Panc1 (cell line): ENCODE data around the gene NCKAP1. TPM values are rescaled to one million over a fixed set of nuclear protein-coding genes. Genes with fewer than 3 reads are reported as not detected.

Experiments
- ATAC-seq: fragments of 200-7000 bp; cut with Tn5 transposase; 2 replicates; pipeline ENCODE4 v1.9.1; 2020; ENCODE audit warnings: mild to moderate bottlenecking, moderate library complexity
- BruUV-seq: library from RNA; stranded (reverse); fragments of 400-500 nt; replicated peaks from 2 replicates; lab custom pipeline; 2021; lab: Mats Ljungman, UMichigan
- CTCF ChIA-PET: fragments of 300-600 bp; sonication (Branson Sonifier 250); formaldehyde crosslinking; loops from one replicate; lab custom pipeline; 2022; ENCODE audit warnings: antibody characterized with exemption; lab: Charles Lee
- POLR2A ChIA-PET: fragments of 300-600 bp; sonication (Branson Sonifier 250); formaldehyde crosslinking; loops from one replicate; lab custom pipeline; 2022; ENCODE audit warnings: antibody characterized with exemption; lab: Charles Lee
- DNase-seq: peaks from one replicate; pipeline ENCODE4 v3.0.0-alpha.2; 2010; ENCODE audit warnings: low read depth, low spot score
- H3K27ac ChIP-seq: 2 replicates; pipeline ENCODE4 v1.5.1; 2011; ENCODE audit warnings: mild to moderate bottlenecking, low read length, inconsistent platforms
- H3K27me3 ChIP-seq: fragments of 200-500 bp; sonication (Bioruptor generic); 2 replicates; pipeline ENCODE4 v1.6.0; 2014; ENCODE audit warnings: low read length, inconsistent platforms; ENCODE audit not compliant: control insufficient read depth, insufficient read depth
- H3K36me3 ChIP-seq: fragments of 200-500 bp; sonication (Bioruptor generic); 2 replicates; pipeline ENCODE4 v1.5.1; 2014; ENCODE audit warnings: inconsistent platforms, mild to moderate bottlenecking, low read length, moderate library complexity; ENCODE audit not compliant: control insufficient read depth, insufficient read depth
- H3K4me1 ChIP-seq: 2 replicates; pipeline ENCODE4 v1.5.1; 2011; ENCODE audit warnings: inconsistent platforms, mild to moderate bottlenecking, low read length, moderate library complexity; ENCODE audit not compliant: control insufficient read depth, insufficient read depth
- H3K4me3 ChIP-seq, 2 experiments: 2 replicates each; pipeline ENCODE4 v1.5.1; 2011 to 2012; ENCODE audit warnings: low read depth in 2 of 2, low read length in 2 of 2, mild to moderate bottlenecking in 2 of 2, inconsistent platforms in 1 of 2, moderate library complexity in 1 of 2
- H3K9me3 ChIP-seq: fragments of 200-500 bp; sonication (Bioruptor generic); 2 replicates; pipeline ENCODE4 v1.5.1; 2014; ENCODE audit warnings: low read depth, mild to moderate bottlenecking, inconsistent platforms, low read length, moderate library complexity; ENCODE audit not compliant: control insufficient read depth, insufficient read depth
- POLR2AphosphoS5 ChIP-seq: IDR thresholded peaks from 2 replicates; pipeline ENCODE4 v1.6.1; 2012; ENCODE audit warnings: mild to moderate bottlenecking, low read depth, low read length, moderate library complexity
- SIN3A ChIP-seq: IDR thresholded peaks from 2 replicates; pipeline ENCODE4 v1.6.1; 2012; ENCODE audit warnings: low read depth, mild to moderate bottlenecking, low read length, moderate library complexity, borderline replicate concordance; ENCODE audit not compliant: insufficient read depth
- TCF7L2 ChIP-seq: IDR thresholded peaks from 2 replicates; pipeline ENCODE4 v1.6.1; 2011; ENCODE audit warnings: mild to moderate bottlenecking, low read depth, low read length, inconsistent platforms
- in situ Hi-C: cut with HindIII; loops from 2 replicates; pipeline ENCODE4 v1.10.0; 2016; ENCODE audit warnings: low sequenced_read_pairs, low pct_unique_long_range_greater_than_20kb
- intact Hi-C: fragments of 100-400 bp; cut with micrococcal nuclease; formaldehyde crosslinking; loops from one replicate; pipeline ENCODE4 v1.10.0; 2022; ENCODE audit not compliant: unreplicated experiment
- total RNA-seq: library from RNA; stranded (reverse); gene quantifications from one replicate; pipeline ENCODE4 v1.2.1, GENCODE V29; 2021; ENCODE audit not compliant: unreplicated experiment
- TF ChIP-seq, protein P1 (sequence below), 2 experiments: IDR thresholded peaks; 2 replicates each; pipeline ENCODE4 v1.6.1; 2011 to 2012; ENCODE audit warnings: low read depth in 2 of 2, control low read depth in 1 of 2, low read length in 1 of 2, mild to moderate bottlenecking in 1 of 2, moderate library complexity in 1 of 2; ENCODE audit not compliant: insufficient read depth in 1 of 2
- TF ChIP-seq, protein P2 (sequence below): fragments of 450-650 bp; IDR thresholded peaks from 2 replicates; pipeline ENCODE4 v1.5.1; 2017; ENCODE audit warnings: mild to moderate bottlenecking

NCKAP1 gene
- total RNA-seq, 1 experiment from 2014 or later = 174 TPM

DNA sequence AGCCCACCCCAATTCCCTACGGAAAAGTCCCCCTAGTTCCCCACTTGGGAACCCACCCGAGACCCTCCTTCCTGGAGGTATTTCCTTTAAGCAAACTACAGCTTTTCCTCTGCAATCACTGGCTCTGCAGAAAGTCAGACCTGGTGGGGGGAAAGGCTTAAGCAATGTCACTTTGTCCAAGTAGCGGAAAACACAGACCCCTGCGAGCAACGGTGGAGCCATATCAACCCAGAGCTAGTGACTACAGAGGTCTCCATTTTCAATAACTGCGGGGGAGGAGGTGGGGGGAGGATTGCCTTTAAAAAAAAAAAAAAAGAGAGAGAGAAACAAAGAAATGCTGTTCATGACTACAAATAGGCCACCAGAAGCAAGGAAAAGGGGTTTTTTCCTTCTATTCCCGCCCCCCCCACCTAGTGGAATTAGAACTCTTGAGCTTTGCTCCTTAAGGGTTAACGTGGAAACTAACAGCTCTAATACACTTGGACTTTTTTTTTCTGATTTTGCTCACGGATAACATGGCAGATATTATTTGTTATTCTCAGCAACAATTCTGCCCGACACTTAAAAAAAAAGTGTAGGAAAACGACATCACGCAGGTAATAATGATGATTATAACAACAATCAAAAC lies 170.7 kb downstream of the NCKAP1 start:
- no peaks in the 10 kb centered on the region for H3K36me3 ChIP-seq
- no peaks in the 10 kb centered on the region for H3K9me3 ChIP-seq
- H3K27me3 ChIP-seq = peaks cover 3% of the 10 kb centered on the region; the same call in 1 of the 2 replicates
- BruUV-seq = no TSS peak
- in situ Hi-C loops = no loop called here
- TF ChIP-seq, protein P1, sequence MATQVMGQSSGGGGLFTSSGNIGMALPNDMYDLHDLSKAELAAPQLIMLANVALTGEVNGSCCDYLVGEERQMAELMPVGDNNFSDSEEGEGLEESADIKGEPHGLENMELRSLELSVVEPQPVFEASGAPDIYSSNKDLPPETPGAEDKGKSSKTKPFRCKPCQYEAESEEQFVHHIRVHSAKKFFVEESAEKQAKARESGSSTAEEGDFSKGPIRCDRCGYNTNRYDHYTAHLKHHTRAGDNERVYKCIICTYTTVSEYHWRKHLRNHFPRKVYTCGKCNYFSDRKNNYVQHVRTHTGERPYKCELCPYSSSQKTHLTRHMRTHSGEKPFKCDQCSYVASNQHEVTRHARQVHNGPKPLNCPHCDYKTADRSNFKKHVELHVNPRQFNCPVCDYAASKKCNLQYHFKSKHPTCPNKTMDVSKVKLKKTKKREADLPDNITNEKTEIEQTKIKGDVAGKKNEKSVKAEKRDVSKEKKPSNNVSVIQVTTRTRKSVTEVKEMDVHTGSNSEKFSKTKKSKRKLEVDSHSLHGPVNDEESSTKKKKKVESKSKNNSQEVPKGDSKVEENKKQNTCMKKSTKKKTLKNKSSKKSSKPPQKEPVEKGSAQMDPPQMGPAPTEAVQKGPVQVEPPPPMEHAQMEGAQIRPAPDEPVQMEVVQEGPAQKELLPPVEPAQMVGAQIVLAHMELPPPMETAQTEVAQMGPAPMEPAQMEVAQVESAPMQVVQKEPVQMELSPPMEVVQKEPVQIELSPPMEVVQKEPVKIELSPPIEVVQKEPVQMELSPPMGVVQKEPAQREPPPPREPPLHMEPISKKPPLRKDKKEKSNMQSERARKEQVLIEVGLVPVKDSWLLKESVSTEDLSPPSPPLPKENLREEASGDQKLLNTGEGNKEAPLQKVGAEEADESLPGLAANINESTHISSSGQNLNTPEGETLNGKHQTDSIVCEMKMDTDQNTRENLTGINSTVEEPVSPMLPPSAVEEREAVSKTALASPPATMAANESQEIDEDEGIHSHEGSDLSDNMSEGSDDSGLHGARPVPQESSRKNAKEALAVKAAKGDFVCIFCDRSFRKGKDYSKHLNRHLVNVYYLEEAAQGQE (IDR thresholded peaks at IDR 0.05; ENCODE audit: insufficient read depth in 1 of 2, low read depth in 2 of 2, low read length in 1 of 2) = no peak
- TF ChIP-seq SIN3A = no peak
- TF ChIP-seq POLR2AphosphoS5 = no peak
- TF ChIP-seq TCF7L2 = no peak
- TF ChIP-seq, protein P2, sequence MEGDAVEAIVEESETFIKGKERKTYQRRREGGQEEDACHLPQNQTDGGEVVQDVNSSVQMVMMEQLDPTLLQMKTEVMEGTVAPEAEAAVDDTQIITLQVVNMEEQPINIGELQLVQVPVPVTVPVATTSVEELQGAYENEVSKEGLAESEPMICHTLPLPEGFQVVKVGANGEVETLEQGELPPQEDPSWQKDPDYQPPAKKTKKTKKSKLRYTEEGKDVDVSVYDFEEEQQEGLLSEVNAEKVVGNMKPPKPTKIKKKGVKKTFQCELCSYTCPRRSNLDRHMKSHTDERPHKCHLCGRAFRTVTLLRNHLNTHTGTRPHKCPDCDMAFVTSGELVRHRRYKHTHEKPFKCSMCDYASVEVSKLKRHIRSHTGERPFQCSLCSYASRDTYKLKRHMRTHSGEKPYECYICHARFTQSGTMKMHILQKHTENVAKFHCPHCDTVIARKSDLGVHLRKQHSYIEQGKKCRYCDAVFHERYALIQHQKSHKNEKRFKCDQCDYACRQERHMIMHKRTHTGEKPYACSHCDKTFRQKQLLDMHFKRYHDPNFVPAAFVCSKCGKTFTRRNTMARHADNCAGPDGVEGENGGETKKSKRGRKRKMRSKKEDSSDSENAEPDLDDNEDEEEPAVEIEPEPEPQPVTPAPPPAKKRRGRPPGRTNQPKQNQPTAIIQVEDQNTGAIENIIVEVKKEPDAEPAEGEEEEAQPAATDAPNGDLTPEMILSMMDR = no peak
- peaks cover 4% of the 10 kb centered on the region; the same call in 1 of the 2 replicates for H3K4me1 ChIP-seq
- CTCF ChIA-PET = interaction anchor here (0.6 kb wide), 1 partner anchor 22 kb away, joined by 8 read pairs; no protein-coding TSS in a partner anchor
- ATAC-seq = no peak
- intact Hi-C loops = no loop called here
- POLR2A ChIA-PET = interaction anchor here (0.6 kb wide), 2 partner anchors 10 to 256 kb away, joined by 5 to 14 read pairs; no protein-coding TSS in a partner anchor
- DNase-seq = no peak
- peak overlapping the region; percentile 14 to 19; a peak in 2 of 4 replicates for H3K4me3 ChIP-seq
- H3K27ac ChIP-seq = no peak overlapping the region

DNA sequence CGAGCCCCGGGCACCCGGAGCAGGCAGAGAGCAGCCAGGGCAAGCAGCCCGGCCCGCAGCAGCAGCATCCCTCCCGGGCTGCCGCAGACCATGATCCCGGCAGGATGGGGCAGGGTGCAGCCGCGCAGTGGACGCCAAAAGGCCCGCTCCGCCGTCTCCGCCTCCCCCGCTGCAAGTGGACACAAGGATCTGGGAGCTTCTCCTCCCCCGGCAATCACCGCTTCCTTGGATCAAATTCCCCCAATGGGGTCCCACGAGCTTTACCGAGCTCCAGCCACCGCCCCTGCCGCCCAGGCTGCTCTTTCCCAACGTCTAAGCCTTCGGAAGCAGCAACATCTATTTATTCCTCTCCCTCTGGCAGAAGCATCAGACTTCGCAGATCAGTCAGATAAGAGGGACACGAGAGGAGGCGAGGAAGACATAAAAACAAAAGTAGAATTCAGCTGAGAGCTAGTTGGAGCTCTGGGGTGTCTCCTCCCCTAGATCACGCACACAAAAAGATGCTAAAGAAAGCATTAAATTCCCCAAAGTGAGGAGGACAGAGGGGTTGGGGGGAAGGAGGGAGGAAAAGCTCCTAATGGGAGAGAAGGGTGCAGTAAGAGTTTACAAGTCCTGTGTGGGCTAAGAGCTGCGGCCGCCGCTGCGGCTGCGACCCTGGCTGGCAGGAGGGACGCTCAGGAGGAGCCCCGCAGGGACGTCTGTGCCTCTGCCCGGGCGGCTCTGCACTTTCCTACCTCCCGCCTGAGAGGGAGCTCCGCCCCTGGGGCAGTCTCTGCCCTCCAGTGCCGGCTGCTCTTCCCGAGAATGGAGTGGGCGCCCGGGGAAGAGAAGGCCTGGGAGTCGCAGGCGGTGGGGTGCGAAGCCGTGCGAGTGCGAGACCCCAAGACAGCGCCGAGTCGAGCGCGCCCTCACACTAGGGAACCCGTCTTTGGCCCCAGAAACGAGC lies 171.5 kb downstream of the NCKAP1 start, which contains the start of gene FRZB:
Gene FRZB (minus strand): TSS at position 177 of the 946 bp plus-strand sequence. CDS start 85 bp downstream, at position 92.
- BruUV-seq = no TSS peak
- CTCF ChIA-PET = no interaction called here
- Histone ChIP-seq H3K4me1 (peaks cover 4% of the 10 kb centered on the region; the same call in 1 of the 2 replicates), H3K4me3 (peak within 1 kb of the TSS; percentile 14 to 19; a peak in 2 of 4 replicates), H3K36me3 (no peaks in the 10 kb centered on the region), H3K27me3 (peaks cover 3% of the 10 kb centered on the region; the same call in 1 of the 2 replicates), H3K9me3 (no peaks in the 10 kb centered on the region), H3K27ac (no peak within 1 kb of the TSS)
- POLR2A ChIA-PET = no interaction called here
- intact Hi-C loops = no loop called here
- in situ Hi-C loops = no loop called here
- peak; percentile 86 for ATAC-seq
- DNase-seq = no peak
- no peak for TF ChIP-seq POLR2AphosphoS5
- TF ChIP-seq, protein P2 = no peak
